Forelimb muscle (tissue), 1 donor: ENCODE measurements around the gene OR51F2. TPM values are rescaled to one million over a fixed set of nuclear protein-coding genes. Genes with fewer than 3 reads are reported as not detected.

Experiments
- polyA plus RNA-seq: library from polyadenylated mRNA; unstranded; fragments of 120-200 nt; gene quantifications from one replicate; pipeline ENCODE4 v1.2.1, GENCODE V29; 2013; ENCODE audit not compliant: insufficient read length

Gene OR51F2
- polyA plus RNA-seq, 1 donor = not detected

Other genes starting within 250 kb of the OR51F2 start
- not detected for gene OR52I2, start 239.6 kb upstream of the OR51F2 start, polyA plus RNA-seq
- gene OR52I1, start 227.3 kb upstream of the OR51F2 start, polyA plus RNA-seq = not detected
- gene TRIM68, start 213.1 kb upstream of the OR51F2 start, polyA plus RNA-seq = 8.7 TPM
- gene OR51D1, start 183.8 kb upstream of the OR51F2 start, polyA plus RNA-seq = not detected
- gene OR51E1, start 177.3 kb upstream of the OR51F2 start, polyA plus RNA-seq = 2.2 TPM
- 0.83 TPM for gene OR51E2, start 123.5 kb upstream of the OR51F2 start, polyA plus RNA-seq
- gene MMP26, start 116.5 kb upstream of the OR51F2 start, polyA plus RNA-seq = not detected
- not detected for gene OR51F1, start 51.4 kb upstream of the OR51F2 start, polyA plus RNA-seq
- gene OR52R1, start 16.9 kb upstream of the OR51F2 start, polyA plus RNA-seq = not detected
- gene OR51S1, start 27.9 kb downstream of the OR51F2 start, polyA plus RNA-seq = not detected
- not detected for gene OR51T1, start 60.6 kb downstream of the OR51F2 start, polyA plus RNA-seq
- gene OR51A7, start 82.5 kb downstream of the OR51F2 start, polyA plus RNA-seq = not detected
- not detected for gene OR51G2, start 98.0 kb downstream of the OR51F2 start, polyA plus RNA-seq
- gene OR51G1, start 103.0 kb downstream of the OR51F2 start, polyA plus RNA-seq = not detected
- not detected for gene OR51A4, start 126.3 kb downstream of the OR51F2 start, polyA plus RNA-seq
- not detected for gene OR51A2, start 134.4 kb downstream of the OR51F2 start, polyA plus RNA-seq
- gene OR51L1, start 173.5 kb downstream of the OR51F2 start, polyA plus RNA-seq = 0.06 TPM
- not detected for gene OR52J3, start 225.2 kb downstream of the OR51F2 start, polyA plus RNA-seq
- not detected for gene OR52E2, start 238.3 kb downstream of the OR51F2 start, polyA plus RNA-seq
- gene OR52E1, start 248.3 kb downstream of the OR51F2 start, polyA plus RNA-seq = not detected